Trophoblast cell (in vitro differentiated cells and primary cell): ENCODE results near the gene UQCC3.

Source experiments
- DNase-seq, 2 donors: peaks; one replicate each; pipeline ENCODE4 v3.0.0-alpha.2; 2016
- H2AFZ ChIP-seq: 2 replicates; pipeline ENCODE4 v1.6.1; 2013; ENCODE audit warnings: low read length, moderate library complexity, mild to moderate bottlenecking; ENCODE audit not compliant: insufficient read depth, poor library complexity
- H2AK5ac ChIP-seq: 2 replicates; pipeline ENCODE4 v1.6.1; 2013; ENCODE audit warnings: mild to moderate bottlenecking, low read length
- H2BK120ac ChIP-seq: 2 replicates; pipeline ENCODE4 v1.6.1; 2013; ENCODE audit warnings: low read length, mild to moderate bottlenecking, moderate library complexity; ENCODE audit not compliant: insufficient read depth, poor library complexity
- H2BK12ac ChIP-seq: 2 replicates; pipeline ENCODE4 v1.6.1; 2013; ENCODE audit warnings: mild to moderate bottlenecking, low read length, moderate library complexity
- H2BK5ac ChIP-seq: 2 replicates; pipeline ENCODE4 v1.6.1; 2013; ENCODE audit warnings: low read length, low read depth, moderate library complexity, mild to moderate bottlenecking; ENCODE audit not compliant: poor library complexity
- H3K14ac ChIP-seq: 2 replicates; pipeline ENCODE4 v1.6.1; 2013; ENCODE audit warnings: mild to moderate bottlenecking, low read length
- H3K18ac ChIP-seq: 2 replicates; pipeline ENCODE4 v1.6.1; 2013; ENCODE audit warnings: mild to moderate bottlenecking, low read length
- H3K23ac ChIP-seq: 2 replicates; pipeline ENCODE4 v1.6.1; 2013; ENCODE audit warnings: low read length
- H3K27ac ChIP-seq: 2 replicates; pipeline ENCODE4 v1.5.1; 2013; ENCODE audit warnings: low read depth, mild to moderate bottlenecking, inconsistent platforms, low read length, moderate library complexity
- H3K27me3 ChIP-seq: 2 replicates; pipeline ENCODE4 v1.6.1; 2013; ENCODE audit warnings: inconsistent platforms, mild to moderate bottlenecking, low read length, moderate library complexity; ENCODE audit not compliant: insufficient read depth
- H3K36me3 ChIP-seq, 2 experiments: 1 replicate in 1 of 2; 2 replicates in 1 of 2; pipeline ENCODE4 v1.6.1; 2013; ENCODE audit warnings: low read length in 2 of 2, mild to moderate bottlenecking in 2 of 2, moderate library complexity in 1 of 2; ENCODE audit not compliant: insufficient read depth in 2 of 2, control insufficient read depth in 1 of 2
- H3K4ac ChIP-seq: 2 replicates; pipeline ENCODE4 v1.6.1; 2013; ENCODE audit warnings: low read depth, mild to moderate bottlenecking, low read length, moderate library complexity
- H3K4me1 ChIP-seq, 2 experiments: 1 replicate in 1 of 2; 2 replicates in 1 of 2; pipeline ENCODE4 v1.6.1; 2013; ENCODE audit warnings: low read length in 2 of 2, mild to moderate bottlenecking in 2 of 2, moderate library complexity in 1 of 2; ENCODE audit not compliant: insufficient read depth in 2 of 2, control insufficient read depth in 1 of 2
- H3K4me2 ChIP-seq: 2 replicates; pipeline ENCODE4 v1.6.1; 2013; ENCODE audit warnings: inconsistent platforms, mild to moderate bottlenecking, low read length, moderate library complexity
- H3K4me3 ChIP-seq: 2 replicates; pipeline ENCODE4 v1.5.1; 2013; ENCODE audit warnings: mild to moderate bottlenecking, low read depth, low read length, inconsistent platforms
- H3K79me1 ChIP-seq: one replicate; pipeline ENCODE4 v1.6.1; 2013; ENCODE audit warnings: low read length
- H3K79me2 ChIP-seq: 2 replicates; pipeline ENCODE4 v1.6.1; 2013; ENCODE audit warnings: low read length, mild to moderate bottlenecking; ENCODE audit not compliant: control insufficient read depth, insufficient read depth, poor library complexity
- H3K9ac ChIP-seq: 2 replicates; pipeline ENCODE4 v1.6.1; 2013; ENCODE audit warnings: mild to moderate bottlenecking, low read length
- H3K9me3 ChIP-seq: 2 replicates; pipeline ENCODE4 v1.6.1; 2013; ENCODE audit warnings: low read depth, mild to moderate bottlenecking, control low read depth, inconsistent platforms, low read length; ENCODE audit not compliant: insufficient read depth
- H4K12ac ChIP-seq: 2 replicates; pipeline ENCODE4 v1.6.1; 2013; ENCODE audit warnings: low read depth, mild to moderate bottlenecking, low read length, moderate library complexity
- H4K8ac ChIP-seq: 2 replicates; pipeline ENCODE4 v1.6.1; 2013; ENCODE audit warnings: low read depth, mild to moderate bottlenecking, low read length, moderate library complexity
- H4K91ac ChIP-seq: one replicate; pipeline ENCODE4 v1.6.1; 2013; ENCODE audit warnings: low read depth, mild to moderate bottlenecking, low read length, moderate library complexity
- WGBS: extraction: QIAGEN DNeasy Blood & Tissue Kit; methylation state at CpG from one replicate; pipeline ENCODE4 v1.1.7; 2013; ENCODE audit warnings: missing lambda C conversion rate; ENCODE audit not compliant: insufficient read length, insufficient coverage; ENCODE audit errors: extremely low coverage; 5-methylcytosine and 5-hydroxymethylcytosine counted together

Gene UQCC3

GRCh38 chr11:62708793-62709192 is 37.3 kb downstream of the UQCC3 start:
- peaks cover 25 to 30% of the 10 kb centered on the region in 2 experiments for H3K4me1 ChIP-seq
- peak overlapping the region; percentile 69 for H2AK5ac ChIP-seq
- H3K36me3 ChIP-seq, result peaks cover 3 to 17% of the 10 kb centered on the region in 2 experiments
- H3K9ac ChIP-seq, result peak overlapping the region; percentile 88
- H3K4ac ChIP-seq, result peak overlapping the region; percentile 66
- no peak overlapping the region for H3K23ac ChIP-seq
- H3K4me3 ChIP-seq, result no peak overlapping the region
- peak overlapping the region; percentile 79 for H2BK5ac ChIP-seq
- H3K79me1 ChIP-seq, result peaks cover 22% of the 10 kb centered on the region
- H3K27me3 ChIP-seq, result no peaks in the 10 kb centered on the region
- H3K9me3 ChIP-seq, result no peaks in the 10 kb centered on the region
- peak overlapping the region; percentile 51 for H2AFZ ChIP-seq
- WGBS, result no CpG with 5 or more reads among the region's 7 CpGs
- H3K79me2 ChIP-seq, result peaks cover 10% of the 10 kb centered on the region
- H3K4me2 ChIP-seq, result peak overlapping the region; percentile 90
- peak overlapping the region; percentile 83 for H3K27ac ChIP-seq
- H4K8ac ChIP-seq, result peak overlapping the region; percentile 88
- peak overlapping the region; percentile 87 for H4K12ac ChIP-seq
- H3K18ac ChIP-seq, result peak overlapping the region; percentile 78
- peak overlapping the region; percentile 10 for H2BK120ac ChIP-seq
- peak overlapping the region; percentile 76 for H4K91ac ChIP-seq
- H2BK12ac ChIP-seq, result peak overlapping the region; percentile 6
- peak overlapping the region; percentile 90 for H3K14ac ChIP-seq
- peak in 1 of 2 donors; percentile 25 for DNase-seq

- peak; percentile 99 for DNase-seq
- Histone ChIP-seq H3K27ac (peak overlapping the region; percentile 90), H3K4me3 (peak overlapping the region; percentile 69), H3K79me1 (peaks cover 22% of the 10 kb centered on the region), H3K18ac (peak overlapping the region; percentile 82), H3K79me2 (peaks cover 10% of the 10 kb centered on the region), H3K14ac (peak overlapping the region; percentile 92), H3K36me3 (peaks cover 6 to 22% of the 10 kb centered on the region in 2 experiments), H2AK5ac (peak overlapping the region; percentile 69), H2AFZ (peak overlapping the region; percentile 86), H3K9ac (peak overlapping the region; percentile 88), H4K12ac (peak overlapping the region; percentile 94), H3K9me3 (no peaks in the 10 kb centered on the region), H2BK120ac (peak overlapping the region; percentile 67), H3K4ac (peak overlapping the region; percentile 90), H4K8ac (peak overlapping the region; percentile 96), H2BK5ac (peak overlapping the region; percentile 88), H4K91ac (peak overlapping the region; percentile 96), H3K4me1 (peaks cover 25 to 30% of the 10 kb centered on the region in 2 experiments), H3K23ac (no peak overlapping the region), H2BK12ac (peak overlapping the region; percentile 6), H3K4me2 (peak overlapping the region; percentile 90), H3K27me3 (no peaks in the 10 kb centered on the region)
- WGBS, result no CpG with 5 or more reads among the region's 47 CpGs
Observed at GRCh38 chr11:62709247-62710000, 38.0 kb downstream of the UQCC3 start.

GRCh38 chr11:62710001-62710345 is 38.5 kb downstream of the UQCC3 start:
- peak overlapping the region; percentile 43 for H2AK5ac ChIP-seq
- peak overlapping the region; percentile 94 for H4K12ac ChIP-seq
- peak overlapping the region; percentile 90 for H3K27ac ChIP-seq
- no peaks in the 10 kb centered on the region for H3K9me3 ChIP-seq
- H4K91ac ChIP-seq, result peak overlapping the region; percentile 96
- peaks cover 25 to 30% of the 10 kb centered on the region in 2 experiments for H3K4me1 ChIP-seq
- no peak overlapping the region for H3K23ac ChIP-seq
- peak overlapping the region; percentile 90 for H3K4ac ChIP-seq
- peak in 1 of 2 donors; percentile 16 for DNase-seq
- peak overlapping the region; percentile 82 for H3K18ac ChIP-seq
- H2BK5ac ChIP-seq, result peak overlapping the region; percentile 88
- no CpG with 5 or more reads among the region's 7 CpGs for WGBS
- H3K79me1 ChIP-seq, result peaks cover 22% of the 10 kb centered on the region
- peak overlapping the region; percentile 90 for H3K4me2 ChIP-seq
- peaks cover 10% of the 10 kb centered on the region for H3K79me2 ChIP-seq
- H3K36me3 ChIP-seq, result peaks cover 9 to 26% of the 10 kb centered on the region in 2 experiments
- H2AFZ ChIP-seq, result no peak overlapping the region
- peak overlapping the region; percentile 58 for H3K4me3 ChIP-seq
- no peaks in the 10 kb centered on the region for H3K27me3 ChIP-seq
- H2BK12ac ChIP-seq, result no peak overlapping the region
- peak overlapping the region; percentile 92 for H3K14ac ChIP-seq
- peak overlapping the region; percentile 67 for H2BK120ac ChIP-seq
- peak overlapping the region; percentile 96 for H4K8ac ChIP-seq
- H3K9ac ChIP-seq, result peak overlapping the region; percentile 71

- WGBS, result no CpG with 5 or more reads among the region's 6 CpGs
Observed at GRCh38 chr11:62712276-62712812, 40.9 kb downstream of the UQCC3 start.

More at GRCh38 chr11:62712276-62712812, 40.9 kb downstream of the UQCC3 start:
- no peak overlapping the region for H2AFZ ChIP-seq
- H3K36me3 ChIP-seq, result peaks cover 20 to 45% of the 10 kb centered on the region in 2 experiments
- no peak overlapping the region for H2BK12ac ChIP-seq
- no peak overlapping the region for H3K9ac ChIP-seq
- no peak overlapping the region for H3K14ac ChIP-seq
- peaks cover 12 to 17% of the 10 kb centered on the region in 2 experiments for H3K4me1 ChIP-seq
- no peak overlapping the region for H3K18ac ChIP-seq
- no peaks in the 10 kb centered on the region for H3K27me3 ChIP-seq
- H2BK120ac ChIP-seq, result no peak overlapping the region
- no peak for DNase-seq
- H3K4ac ChIP-seq, result no peak overlapping the region
- H3K27ac ChIP-seq, result no peak overlapping the region
- peaks cover 1% of the 10 kb centered on the region for H3K9me3 ChIP-seq
- no peak overlapping the region for H4K91ac ChIP-seq
- H3K79me2 ChIP-seq, result peaks cover 8% of the 10 kb centered on the region
- no peak overlapping the region for H4K12ac ChIP-seq
- H3K79me1 ChIP-seq, result peaks cover 15% of the 10 kb centered on the region
- no peak overlapping the region for H2AK5ac ChIP-seq
- H4K8ac ChIP-seq, result no peak overlapping the region
- no peak overlapping the region for H3K23ac ChIP-seq
- H3K4me3 ChIP-seq, result no peak overlapping the region
- no peak overlapping the region for H3K4me2 ChIP-seq
- no peak overlapping the region for H2BK5ac ChIP-seq
